NCI-H187 treated with DMSO at 0.1 percent for 48 hours (cell line): ENCODE data around the gene SNX1.
"Not testable (repeated sequence)": the region's sequence is repeated elsewhere in the genome, so short reads cannot be mapped to it uniquely, and the experiment has no call there.

Experiments used
- DNase-seq: peaks from one replicate; lab custom pipeline; 2025; lab: John Stamatoyannopoulos, UW

The SNX1 gene

GRCh38 chr15:64073496-64073895, 22.3 kb upstream of the SNX1 start:
- not testable (repeated sequence) for DNase-seq

GRCh38 chr15:64082757-64083156, 13.0 kb upstream of the SNX1 start:
- DNase-seq: no peak

- DNase-seq: no peak
These were observed 6.1 kb upstream of the SNX1 start for GRCh38 chr15:64089543-64090280.

GRCh38 chr15:64090527-64090926, 5.3 kb upstream of the SNX1 start:
- DNase-seq: no peak

GRCh38 chr15:64092075-64092820, 3.5 kb upstream of the SNX1 start:
- DNase-seq: no peak

GRCh38 chr15:64092864-64093626, 2.7 kb upstream of the SNX1 start:
- no peak for DNase-seq

- peak; percentile 88 for DNase-seq
These were observed 2.0 kb upstream of the SNX1 start, which contains the start of gene CIAO2A for GRCh38 chr15:64093627-64094417. CIAO2A (minus strand) TSS chr15:64093838; CDS start chr15:64093768, 70 bp downstream.

- DNase-seq: no peak
These were observed 369 bp upstream of the SNX1 start for GRCh38 chr15:64095431-64095794.

GRCh38 chr15:64096668-64097384, 1.0 kb downstream of the SNX1 start:
- DNase-seq: no peak

- DNase-seq: no peak
These were observed 3.6 kb downstream of the SNX1 start for GRCh38 chr15:64099379-64099778.

GRCh38 chr15:64100958-64101357, 5.2 kb downstream of the SNX1 start:
- DNase-seq: no peak

- DNase-seq: no peak
These were observed 6.7 kb downstream of the SNX1 start for GRCh38 chr15:64102497-64102896.

- no peak for DNase-seq
These were observed 9.4 kb downstream of the SNX1 start for GRCh38 chr15:64105113-64105704.

- DNase-seq: no peak
These were observed 11.6 kb downstream of the SNX1 start for GRCh38 chr15:64107337-64107736.

- DNase-seq: not testable (repeated sequence)
These were observed 14.4 kb downstream of the SNX1 start for GRCh38 chr15:64110108-64110701.

GRCh38 chr15:64110950-64111678, 15.3 kb downstream of the SNX1 start:
- no peak for DNase-seq

- no peak for DNase-seq
These were observed 15.9 kb downstream of the SNX1 start for GRCh38 chr15:64111679-64112050.

GRCh38 chr15:64112073-64112772, 16.4 kb downstream of the SNX1 start:
- no peak for DNase-seq

- DNase-seq: no peak
These were observed 17.1 kb downstream of the SNX1 start for GRCh38 chr15:64112904-64113303.
